GM18873 (cell line): ENCODE measurements around the gene CDK5RAP3.
"Not testable (repeated sequence)": the region's sequence is repeated elsewhere in the genome, so short reads cannot be mapped to it uniquely, and the experiment has no call there.

Source experiments
- ATAC-seq: cut with Tn5 transposase; IDR thresholded peaks from one replicate; pipeline ENCODE4 v1.9.1; 2021; ENCODE audit warnings: mild to moderate bottlenecking, moderate library complexity, moderate number of reproducible peaks; ENCODE audit not compliant: unreplicated experiment, low FRiP score

Gene CDK5RAP3

DNA sequence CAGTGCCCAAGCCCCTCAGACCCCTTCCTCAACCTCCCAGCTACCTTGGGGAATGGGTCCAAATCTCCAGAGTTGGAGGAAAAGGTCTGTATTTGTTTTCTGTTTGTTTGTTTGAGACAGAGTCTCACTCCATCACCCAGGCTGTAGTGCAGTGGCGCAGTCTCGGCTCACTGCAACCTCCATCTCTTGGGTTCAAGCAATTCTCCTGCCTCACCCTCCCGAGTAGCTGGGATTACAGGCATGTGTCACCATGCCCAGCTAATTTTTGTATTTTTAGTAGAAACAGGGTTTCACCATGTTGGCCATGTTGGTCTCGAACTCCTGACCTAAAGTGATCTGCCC, 46.9 kb downstream of the CDK5RAP3 start:
- not testable (repeated sequence) for ATAC-seq

DNA sequence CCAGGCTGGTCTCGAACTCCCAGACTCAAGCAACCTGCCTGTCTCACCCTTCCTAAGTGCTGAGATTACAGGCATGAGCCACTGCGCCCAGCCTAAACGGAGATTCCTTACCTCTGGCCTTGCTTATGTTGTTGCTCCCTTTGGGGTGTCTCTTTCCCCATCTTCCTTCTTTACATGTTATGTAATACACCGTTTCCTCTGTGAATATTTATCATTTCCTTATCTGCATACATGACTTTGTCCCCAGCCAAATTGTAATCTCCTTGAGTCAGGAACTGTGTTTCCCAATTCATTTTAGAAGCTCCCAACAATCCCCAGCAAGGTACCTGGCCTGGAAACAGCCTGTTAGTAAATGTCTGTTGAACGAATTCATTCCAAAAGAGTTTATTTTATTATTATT, 51.0 kb downstream of the CDK5RAP3 start:
- ATAC-seq, result no peak

DNA sequence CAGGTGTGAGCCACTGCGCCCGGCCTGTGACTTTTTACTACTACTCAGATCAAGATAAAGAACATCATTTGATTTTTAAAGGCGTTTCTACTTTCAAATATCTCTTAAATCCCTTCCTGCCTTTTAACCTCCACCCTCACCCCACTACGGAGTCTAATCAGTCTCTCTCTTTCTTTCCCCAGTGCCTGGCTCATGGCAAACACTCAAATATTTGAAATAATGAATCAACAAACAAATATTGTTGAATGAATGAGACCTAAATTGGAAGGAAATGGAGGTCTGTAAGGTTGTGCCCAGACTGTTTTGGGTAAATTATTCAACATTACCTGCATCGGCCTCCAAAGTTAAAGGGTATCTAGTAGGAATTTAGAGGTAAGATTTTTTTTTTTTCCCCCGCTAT, 52.0 kb downstream of the CDK5RAP3 start:
- ATAC-seq, result no peak

DNA sequence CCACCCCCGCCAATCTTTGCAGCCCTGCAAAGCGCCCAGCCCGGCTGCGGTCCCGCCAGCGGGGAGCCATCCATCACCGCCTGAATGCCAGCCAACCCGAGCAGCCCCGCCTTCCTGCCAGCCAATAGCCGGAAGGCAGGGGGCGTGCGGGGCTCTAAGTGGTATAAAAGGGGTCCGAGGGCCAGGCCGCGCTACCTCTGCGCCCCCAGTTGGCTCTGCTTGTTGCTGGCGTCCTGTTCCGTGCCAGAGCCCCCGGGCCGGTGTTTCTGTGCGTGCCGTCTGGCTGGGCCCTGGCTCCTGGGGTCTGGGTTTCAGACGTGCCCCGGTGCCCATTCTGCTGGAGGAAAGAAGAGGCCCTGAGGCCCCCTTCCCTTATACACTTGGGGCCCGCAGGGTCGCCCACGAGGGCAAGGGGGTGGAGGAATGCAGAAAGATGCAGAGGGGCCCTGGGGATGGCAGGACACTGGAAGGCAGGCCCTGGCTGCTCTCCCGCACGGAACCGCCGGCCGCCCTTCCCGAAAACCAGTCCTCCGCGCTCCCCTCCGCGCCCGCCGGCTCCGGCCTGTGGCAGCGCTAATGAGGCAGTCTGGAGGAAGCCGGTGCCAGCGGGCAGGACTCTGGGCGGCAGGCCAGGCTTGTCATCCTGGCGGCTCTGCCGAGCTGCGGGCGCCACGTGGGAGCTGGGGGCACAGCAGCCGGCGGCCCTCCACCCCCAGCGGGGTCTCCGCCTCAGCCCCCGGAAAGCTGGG, 52.7 kb downstream of the CDK5RAP3 start:
- no peak for ATAC-seq

DNA sequence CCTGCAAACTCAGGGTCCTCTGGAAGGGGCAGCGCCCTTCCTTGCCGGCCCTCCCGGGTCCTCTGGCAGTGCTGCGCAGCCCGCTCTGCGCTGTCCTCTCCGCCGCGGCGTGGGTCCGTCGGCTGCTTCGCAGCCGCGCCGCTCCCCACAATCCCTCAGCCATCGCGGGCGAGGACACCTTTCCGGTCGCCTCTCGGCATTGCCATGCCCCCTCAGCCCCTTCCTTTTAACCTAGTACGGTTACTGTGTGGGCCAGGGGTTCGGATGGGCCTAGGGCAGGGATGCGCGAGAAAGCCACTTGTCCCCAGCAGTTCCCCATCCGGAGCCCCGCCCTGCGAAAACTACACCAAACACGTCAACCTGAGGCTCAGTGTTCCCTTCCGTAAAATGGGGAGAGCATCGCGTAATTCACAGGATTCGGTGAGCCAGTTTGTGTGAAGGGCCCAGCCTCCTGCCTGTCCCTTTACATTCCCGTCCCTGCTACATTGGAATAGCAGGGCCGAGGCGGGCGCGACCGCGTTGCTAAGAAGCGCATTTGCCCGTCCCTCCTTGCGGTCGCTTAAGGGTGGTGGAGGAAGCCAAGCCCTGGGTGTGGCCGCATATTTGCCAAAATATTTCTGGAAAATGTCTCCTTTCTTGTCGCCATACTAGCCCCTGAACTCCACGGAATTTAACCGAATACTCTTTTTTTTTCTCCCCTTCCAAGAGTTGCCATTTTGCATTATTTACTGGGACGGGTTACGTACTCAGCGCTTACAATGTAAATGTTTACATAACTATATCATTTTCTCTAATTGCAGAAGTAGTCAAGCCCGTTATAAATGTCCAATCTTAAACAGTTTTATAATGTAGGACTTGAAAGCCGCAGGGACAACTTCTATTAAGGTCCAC, 53.5 kb downstream of the CDK5RAP3 start:
- ATAC-seq, result no peak

DNA sequence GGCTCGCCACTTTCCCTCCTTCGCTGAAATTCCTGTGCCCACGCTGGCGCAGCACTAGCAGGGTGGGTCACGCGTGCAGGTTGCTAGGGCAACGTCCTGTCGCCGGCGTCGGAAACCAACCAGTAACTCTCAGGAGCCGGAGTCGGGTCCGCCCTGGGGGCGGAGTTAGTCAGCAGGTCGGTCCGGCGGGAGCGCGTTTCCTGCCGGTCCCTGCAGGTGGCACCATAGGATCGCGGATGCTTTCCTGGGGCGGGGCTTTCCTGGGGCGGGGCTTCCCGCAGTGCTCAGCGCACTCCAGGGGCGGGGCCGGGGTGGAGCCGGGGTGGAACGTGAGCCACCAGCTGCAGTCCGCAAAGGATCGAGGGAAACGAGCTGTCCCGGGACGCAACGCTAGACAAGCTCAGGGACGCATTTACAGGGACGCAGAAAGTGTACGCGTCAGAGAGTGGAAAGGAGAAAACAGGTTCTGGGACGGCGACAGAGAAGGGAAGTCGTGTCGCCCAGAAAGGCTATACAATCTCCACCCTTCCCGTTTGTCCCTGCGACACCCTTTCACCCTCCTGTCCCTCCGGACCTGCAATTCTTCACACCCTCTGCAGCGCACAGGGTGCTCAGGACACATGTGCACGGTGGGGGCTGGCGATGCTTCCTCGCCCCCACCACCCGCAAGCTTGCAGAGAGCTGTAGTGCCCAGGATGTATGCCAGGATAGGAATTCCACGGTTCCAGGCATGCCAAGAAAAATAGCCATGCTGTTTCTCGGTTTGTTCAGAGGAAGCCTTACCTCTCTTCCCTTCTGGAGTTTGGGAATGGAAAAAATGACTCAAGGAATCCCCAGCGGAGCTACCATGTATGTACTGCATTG, 54.4 kb downstream of the CDK5RAP3 start:
- peak; percentile 83 for ATAC-seq

DNA sequence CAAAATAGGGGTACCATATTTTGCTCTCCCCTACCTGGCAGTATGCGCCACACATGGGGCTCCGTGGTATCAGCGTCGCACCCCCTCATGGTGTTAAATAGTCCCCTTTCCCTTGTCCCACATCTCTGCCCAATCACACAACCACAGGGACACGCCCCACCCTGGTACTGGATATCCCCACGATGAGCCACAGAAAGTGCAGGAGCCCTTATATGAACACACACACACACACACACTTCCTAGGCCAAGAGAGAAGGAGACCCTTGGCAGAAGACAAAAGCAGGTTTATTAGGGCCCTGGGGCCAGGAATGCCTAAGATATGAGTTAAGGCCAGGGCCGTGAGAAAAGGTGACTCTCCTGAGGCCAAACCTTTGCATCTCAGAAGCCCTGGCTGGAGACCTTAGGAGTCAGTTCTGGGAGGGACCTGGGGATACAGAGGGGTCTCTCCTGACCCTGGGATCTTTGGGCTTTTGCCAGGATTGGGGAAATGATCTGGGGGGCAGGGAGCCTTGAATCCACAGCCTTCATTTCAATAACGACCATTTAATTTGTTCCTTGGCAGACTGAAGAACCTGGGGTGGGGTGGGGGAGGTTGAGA, 55.1 kb downstream of the CDK5RAP3 start:
- no peak for ATAC-seq

DNA sequence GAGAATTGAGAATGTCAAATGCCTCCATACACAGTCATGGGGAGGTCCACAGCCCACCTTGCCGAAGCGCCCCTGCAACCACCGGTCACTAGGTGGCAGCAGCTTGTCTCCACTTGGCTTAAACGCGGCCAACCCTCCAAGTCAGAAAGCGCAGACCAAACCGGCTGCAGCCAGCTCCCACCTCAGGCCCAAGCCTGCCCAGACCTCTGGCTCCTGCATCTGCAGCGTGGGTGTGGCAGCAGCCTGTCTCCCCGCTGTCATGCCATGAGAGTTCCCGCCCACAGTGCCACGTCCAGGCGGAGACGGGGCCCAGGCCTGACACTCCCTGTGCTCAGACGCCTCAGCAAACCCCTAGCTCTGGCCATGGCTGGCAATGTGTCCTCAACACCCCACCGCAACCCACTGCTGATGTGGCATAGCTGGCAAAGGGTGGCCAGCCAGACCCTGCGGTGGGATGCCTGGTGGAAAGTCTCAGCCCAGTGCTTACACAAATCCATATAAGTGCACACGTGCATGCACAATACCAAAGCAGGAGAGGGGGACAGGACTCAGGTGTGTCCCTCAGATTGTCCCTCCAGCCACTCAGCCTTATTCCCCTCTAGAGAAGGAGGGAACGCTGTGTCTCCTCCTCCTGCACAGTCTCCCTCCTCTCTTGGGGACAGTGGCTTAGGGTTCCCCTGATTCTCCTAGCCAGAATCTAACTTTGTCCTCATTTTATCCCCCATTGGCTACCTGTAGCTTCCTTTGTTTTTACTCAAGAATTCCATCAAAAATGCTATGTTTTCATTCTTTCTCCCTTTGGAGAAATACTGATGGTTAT, 55.8 kb downstream of the CDK5RAP3 start:
- no peak for ATAC-seq

DNA sequence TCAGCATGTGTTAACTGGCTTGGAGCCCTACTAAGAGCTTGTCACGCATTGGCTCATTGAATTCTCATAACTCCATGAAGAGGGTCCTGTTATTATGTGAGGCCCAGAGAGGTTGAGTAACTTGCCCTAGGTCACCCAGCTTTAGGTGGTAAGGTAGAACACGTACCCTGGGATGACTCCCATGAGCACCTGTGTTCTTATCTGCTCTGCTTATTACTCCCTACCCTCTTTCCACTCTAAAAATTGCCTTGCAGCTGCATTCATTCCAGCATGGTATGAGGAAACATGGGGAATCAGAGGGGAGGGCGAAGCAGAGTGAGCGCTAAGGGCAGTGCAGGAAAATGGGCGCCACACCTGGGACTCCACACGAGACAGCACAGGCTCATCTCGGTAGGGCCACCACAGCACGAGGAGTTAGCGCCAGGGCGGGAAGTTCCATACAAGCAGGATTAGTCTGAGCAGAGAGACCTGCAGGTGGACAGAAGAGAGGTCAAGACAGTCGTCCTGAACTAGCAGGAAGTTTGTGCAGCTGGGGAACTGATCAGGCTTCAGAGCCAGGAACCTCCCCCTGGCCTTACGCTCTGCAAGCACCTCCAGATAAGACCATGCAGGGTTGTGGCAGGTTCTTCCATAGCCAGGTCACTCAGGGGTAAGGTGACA, 56.5 kb downstream of the CDK5RAP3 start:
- ATAC-seq, result no peak

DNA sequence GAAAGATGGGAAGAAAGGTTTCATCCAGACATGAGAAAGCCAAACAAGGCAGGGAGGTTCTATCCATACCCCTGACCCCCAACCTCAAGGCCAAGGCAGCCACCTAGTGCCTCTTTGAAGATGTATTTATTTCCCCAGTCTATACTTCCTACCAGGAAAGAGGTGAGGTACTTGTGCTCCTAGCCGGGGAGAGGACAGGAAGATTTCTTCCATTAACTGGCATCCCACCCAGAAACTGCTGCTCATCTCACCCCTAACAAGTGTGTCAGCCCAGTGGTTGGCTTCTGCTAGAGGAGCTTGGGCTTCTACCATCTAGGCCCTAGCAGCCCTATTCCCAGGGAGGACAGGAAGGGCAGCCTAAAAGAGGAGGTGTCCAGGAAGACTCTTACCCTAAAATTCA, 57.8 kb downstream of the CDK5RAP3 start:
- ATAC-seq, result no peak

DNA sequence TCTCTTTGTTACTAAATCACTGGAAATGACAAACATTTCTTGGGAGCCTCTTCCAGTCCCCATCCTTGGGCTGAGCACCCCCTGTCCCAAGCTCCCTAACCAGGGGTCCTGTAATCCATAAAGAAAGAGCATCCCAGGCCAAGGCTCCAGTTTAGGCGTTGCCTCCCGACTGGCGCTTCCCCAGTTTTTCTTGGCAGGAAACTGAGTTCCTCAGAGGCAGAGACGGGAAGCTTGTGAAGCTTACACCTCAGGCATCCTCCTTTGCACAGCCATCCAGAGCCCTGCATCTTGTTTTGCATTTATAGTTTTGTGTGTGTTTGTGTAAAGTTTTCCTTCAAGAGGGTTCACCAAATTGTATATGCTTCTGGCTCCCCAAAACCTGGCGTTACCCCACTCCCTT, 59.6 kb downstream of the CDK5RAP3 start:
- no peak for ATAC-seq
